Measurements from ENCODE around the gene CD247.

Gene CD247

DNA sequence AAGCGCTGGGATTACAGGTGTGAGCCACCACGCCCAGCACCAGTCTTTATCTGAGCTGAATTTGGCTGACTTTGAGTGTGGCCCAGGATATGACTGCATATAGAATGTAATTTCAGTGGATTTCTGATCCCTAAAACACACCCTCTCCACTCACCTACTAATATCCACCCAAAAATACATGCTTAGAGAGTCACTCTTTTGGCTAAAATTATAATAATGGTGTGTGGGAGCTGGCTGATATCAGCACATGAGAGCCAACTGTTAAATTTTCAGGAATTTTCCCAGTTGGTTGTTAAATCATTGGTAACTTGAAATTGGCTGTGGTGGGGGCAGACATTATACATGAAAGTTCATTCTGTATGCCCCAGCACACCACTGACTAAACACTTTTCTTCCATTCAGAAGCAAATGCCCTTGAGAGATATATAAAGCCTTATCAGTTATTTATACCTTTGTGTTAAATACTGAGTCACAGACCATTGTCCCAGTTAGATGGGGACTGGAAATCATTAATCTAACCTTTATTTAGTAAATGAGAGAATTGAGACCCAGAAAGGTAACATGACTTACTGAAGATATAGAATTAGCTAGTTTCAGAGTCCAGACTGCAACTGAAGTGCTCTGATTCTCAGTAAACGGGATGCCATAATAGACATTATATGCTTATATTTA, 9.9 kb upstream of the CD247 start:
- TF ChIP-seq, protein P1, sequence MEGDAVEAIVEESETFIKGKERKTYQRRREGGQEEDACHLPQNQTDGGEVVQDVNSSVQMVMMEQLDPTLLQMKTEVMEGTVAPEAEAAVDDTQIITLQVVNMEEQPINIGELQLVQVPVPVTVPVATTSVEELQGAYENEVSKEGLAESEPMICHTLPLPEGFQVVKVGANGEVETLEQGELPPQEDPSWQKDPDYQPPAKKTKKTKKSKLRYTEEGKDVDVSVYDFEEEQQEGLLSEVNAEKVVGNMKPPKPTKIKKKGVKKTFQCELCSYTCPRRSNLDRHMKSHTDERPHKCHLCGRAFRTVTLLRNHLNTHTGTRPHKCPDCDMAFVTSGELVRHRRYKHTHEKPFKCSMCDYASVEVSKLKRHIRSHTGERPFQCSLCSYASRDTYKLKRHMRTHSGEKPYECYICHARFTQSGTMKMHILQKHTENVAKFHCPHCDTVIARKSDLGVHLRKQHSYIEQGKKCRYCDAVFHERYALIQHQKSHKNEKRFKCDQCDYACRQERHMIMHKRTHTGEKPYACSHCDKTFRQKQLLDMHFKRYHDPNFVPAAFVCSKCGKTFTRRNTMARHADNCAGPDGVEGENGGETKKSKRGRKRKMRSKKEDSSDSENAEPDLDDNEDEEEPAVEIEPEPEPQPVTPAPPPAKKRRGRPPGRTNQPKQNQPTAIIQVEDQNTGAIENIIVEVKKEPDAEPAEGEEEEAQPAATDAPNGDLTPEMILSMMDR (IDR thresholded peaks at IDR 0.05; ENCODE audit: insufficient read depth, low read length, missing control alignments), result no peak
- H3K4me3 ChIP-seq (ENCODE audit: low read depth, low read length), result no peak overlapping the region
- ChIA-PET POLR2A (no interaction called here), CTCF (interaction anchor here (1.1 to 16.5 kb wide), 4 partner anchors 9 to 466 kb away, joined by 3 to 211 read pairs (median 14); no protein-coding TSS in a partner anchor)
- no peak for DNase-seq (ENCODE audit: low read depth, low spot score)

DNA sequence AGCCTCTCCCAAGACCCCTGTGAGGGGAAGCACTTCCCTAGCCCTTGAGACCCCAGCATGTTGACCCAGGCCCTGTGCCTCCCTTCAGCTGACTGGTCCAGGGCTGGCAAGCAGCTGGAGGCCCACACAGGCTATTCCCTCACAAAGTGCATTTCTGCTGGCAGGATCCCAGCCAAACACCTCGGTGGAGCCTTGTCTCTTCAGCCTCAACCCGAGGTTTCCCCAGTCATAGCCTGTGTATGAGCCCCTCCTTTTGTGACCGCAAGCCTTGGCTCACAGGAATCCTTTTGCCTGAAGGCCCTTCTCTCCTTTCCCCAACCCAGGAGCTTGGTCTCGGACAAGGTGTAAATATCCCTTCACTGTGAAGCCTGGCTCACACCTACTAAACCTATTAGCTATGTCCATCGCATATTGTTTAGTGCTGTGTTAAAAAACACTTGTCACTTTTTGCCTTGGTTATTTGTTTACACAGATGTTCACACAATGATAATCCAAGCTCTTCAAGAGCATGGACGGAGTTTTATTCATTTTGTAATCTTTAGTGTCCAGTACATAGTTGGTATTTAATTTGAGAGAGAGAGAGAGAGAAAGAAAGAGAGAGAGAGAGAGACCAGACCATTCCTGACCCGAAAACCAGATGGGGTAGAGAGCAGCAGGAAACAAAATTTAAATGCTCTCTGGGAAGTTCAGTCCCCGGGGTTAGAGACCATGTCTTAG, 8.5 kb upstream of the CD247 start:
- CTCF ChIA-PET, result interaction anchor here (3.8 to 16.5 kb wide), 3 partner anchors 7 to 465 kb away, joined by 23 to 211 read pairs (median 25); no protein-coding TSS in a partner anchor
- no peak overlapping the region for H3K4me3 ChIP-seq (ENCODE audit: low read depth, low read length)
- POLR2A ChIA-PET, result no interaction called here
- TF ChIP-seq, protein P1 (IDR thresholded peaks at IDR 0.05; ENCODE audit: insufficient read depth, low read length, missing control alignments), result no peak
- no peak for DNase-seq (ENCODE audit: low read depth, low spot score)

DNA sequence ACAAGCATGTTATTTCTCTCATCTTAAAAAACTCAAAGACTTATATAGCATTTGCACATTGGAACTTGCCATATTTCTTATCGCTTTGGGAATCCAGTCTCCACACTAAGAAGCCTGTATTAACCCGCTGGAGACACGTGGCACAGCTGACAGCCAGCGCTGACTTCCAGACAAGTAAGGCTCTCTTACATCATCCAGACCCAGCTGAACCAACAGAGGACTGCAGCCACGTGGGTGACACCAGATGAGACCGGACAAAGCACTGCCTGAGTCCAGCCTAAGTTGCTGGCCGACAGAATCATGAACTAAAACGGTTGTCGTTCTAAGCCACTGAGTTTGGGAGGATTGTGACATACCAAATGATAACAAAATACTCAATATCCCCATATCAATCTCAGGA, 6.3 kb upstream of the CD247 start:
- ChIA-PET POLR2A (no interaction called here), CTCF (interaction anchor here (3.8 to 4.1 kb wide), 2 partner anchors 9 to 16 kb away, joined by 23 to 25 read pairs; no protein-coding TSS in a partner anchor)
- no peak overlapping the region for H3K4me3 ChIP-seq (ENCODE audit: low read depth, low read length)
- TF ChIP-seq, protein P1 (IDR thresholded peaks at IDR 0.05; ENCODE audit: insufficient read depth, low read length, missing control alignments), result no peak
- no peak for DNase-seq (ENCODE audit: low read depth, low spot score)

DNA sequence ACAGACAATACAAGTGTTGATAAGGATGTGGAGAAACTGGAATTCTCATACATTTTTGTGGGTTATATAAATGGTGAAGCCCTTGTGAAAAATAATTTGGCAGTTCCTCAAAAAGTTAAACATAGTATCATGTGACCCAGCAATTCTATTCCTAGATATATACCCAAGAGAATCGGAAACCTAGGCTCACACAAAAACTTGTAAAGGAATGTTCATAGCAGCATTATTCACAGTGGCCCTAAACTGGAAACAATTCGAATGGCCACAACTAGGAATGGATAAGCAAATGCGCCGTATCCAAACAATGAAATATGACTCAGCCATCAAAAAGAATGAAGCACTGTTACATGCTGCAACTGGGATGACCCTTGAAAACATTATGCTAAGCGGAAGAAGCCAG, 3.9 kb upstream of the CD247 start:
- ChIA-PET CTCF (interaction anchor here (1.4 kb wide), 1 partner anchor 13 kb away, joined by 3 read pairs; no protein-coding TSS in a partner anchor), POLR2A (no interaction called here)
- TF ChIP-seq, protein P1 (IDR thresholded peaks at IDR 0.05; ENCODE audit: insufficient read depth, low read length, missing control alignments), result no peak
- no peak overlapping the region for H3K4me3 ChIP-seq (ENCODE audit: low read depth, low read length)
- no peak for DNase-seq (ENCODE audit: low read depth, low spot score)

DNA sequence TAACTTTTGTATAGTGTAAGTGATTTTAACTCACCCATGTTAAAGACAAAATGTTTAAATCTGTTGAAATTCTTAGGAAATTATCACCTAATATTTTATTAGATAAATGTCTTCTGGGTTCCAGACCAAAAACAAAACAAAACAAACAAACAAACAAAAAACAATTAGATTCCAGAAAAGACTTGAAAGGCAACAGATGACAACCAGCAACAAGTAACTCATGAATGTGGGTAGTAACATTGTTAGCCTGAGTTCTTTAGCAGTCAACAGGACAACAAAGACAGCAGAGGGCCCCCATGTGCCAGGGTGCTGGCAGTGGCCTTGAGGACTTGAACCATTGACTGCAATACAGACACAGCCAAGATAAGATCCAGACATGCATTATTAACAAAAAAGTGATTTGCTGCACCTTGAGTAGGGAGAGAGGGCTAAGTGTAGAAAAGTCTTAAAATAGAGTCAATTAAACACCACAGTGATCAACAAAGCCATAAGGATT, 2.4 kb upstream of the CD247 start:
- TF ChIP-seq, protein P1 (IDR thresholded peaks at IDR 0.05; ENCODE audit: insufficient read depth, low read length, missing control alignments), result no peak
- H3K4me3 ChIP-seq (ENCODE audit: low read depth, low read length), result no peak overlapping the region
- DNase-seq (ENCODE audit: low read depth, low spot score), result no peak
- CTCF ChIA-PET, result interaction anchor here (2.7 kb wide), 1 partner anchor 20 kb away, joined by 10 read pairs; no protein-coding TSS in a partner anchor
- POLR2A ChIA-PET, result no interaction called here
